ENCODE results near the gene EVI2A. TPM values are rescaled to one million over a fixed set of nuclear protein-coding genes. Genes with fewer than 3 reads are reported as not detected.

The EVI2A gene
- total RNA-seq, 1 donor from 2014 or later: 45.2 TPM

- TF ChIP-seq CTCF (IDR thresholded peaks at IDR 0.05): no peak
- ATAC-seq (no peak), DNase-seq (no peak)
- Histone ChIP-seq H3K36me3 (no peaks in the 10 kb centered on the region), H3K27ac (no peak overlapping the region), H3K9me3 (no peaks in the 10 kb centered on the region), H3K27me3 (ENCODE audit: low read depth) (no peaks in the 10 kb centered on the region), H3K4me1 (no peaks in the 10 kb centered on the region), H3K4me3 (no peak overlapping the region)
- intact Hi-C loops (cut with DNase I): no loop called here
Observed at GRCh38 chr17:31286587-31286986, 34.8 kb downstream of the EVI2A start.

DNA sequence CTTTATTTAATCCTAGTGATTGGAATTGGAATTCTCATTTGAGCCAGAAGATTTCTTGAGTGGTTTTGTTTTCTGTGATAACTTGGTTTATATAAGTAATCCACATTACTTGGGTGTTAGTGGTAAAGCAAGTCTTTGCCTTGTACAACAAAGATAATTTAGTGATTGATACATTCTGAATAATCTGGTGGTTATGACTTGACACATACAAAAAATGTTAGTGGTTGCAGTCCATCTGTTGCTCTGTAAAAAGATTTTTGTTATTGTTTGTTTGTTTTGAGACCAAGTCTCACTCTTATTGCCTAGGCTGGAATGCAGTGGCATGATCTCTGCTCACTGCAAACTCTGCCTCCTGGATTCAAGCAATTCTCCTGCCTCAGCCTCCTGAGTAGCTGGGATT, 37.6 kb downstream of the EVI2A start:
- no peaks in the 10 kb centered on the region for H3K27me3 ChIP-seq (ENCODE audit: low read depth)
- peaks cover 9% of the 10 kb centered on the region for H3K36me3 ChIP-seq
- no peak overlapping the region for H3K27ac ChIP-seq
- intact Hi-C loops (cut with DNase I): no loop called here
- ATAC-seq (no peak), DNase-seq (no peak)
- H3K4me1 ChIP-seq: no peaks in the 10 kb centered on the region
- no peaks in the 10 kb centered on the region for H3K9me3 ChIP-seq
- no peak for TF ChIP-seq CTCF (IDR thresholded peaks at IDR 0.05)
- no peak overlapping the region for H3K4me3 ChIP-seq

DNA sequence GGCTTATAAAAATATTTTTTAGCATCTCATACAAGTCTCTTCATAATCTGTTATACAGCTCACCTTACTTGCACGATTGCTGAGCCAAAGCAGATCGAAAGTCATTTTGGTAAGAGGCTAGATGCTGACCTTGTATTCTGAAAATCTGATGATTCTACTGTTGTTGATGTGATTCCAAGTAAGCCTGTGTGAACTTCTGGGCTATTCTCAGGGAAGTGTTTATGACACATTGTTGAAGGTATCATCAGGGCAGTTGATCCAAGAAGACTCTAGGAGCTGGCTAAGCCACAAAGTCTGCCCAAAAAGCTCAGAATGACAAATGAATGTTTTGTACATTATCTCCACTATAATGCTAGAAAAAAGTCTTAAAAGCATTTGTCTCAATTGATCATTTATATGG, 40.4 kb downstream of the EVI2A start:
- DNase-seq: no peak
- Histone ChIP-seq H3K27ac (no peak overlapping the region), H3K4me1 (no peaks in the 10 kb centered on the region), H3K27me3 (ENCODE audit: low read depth) (no peaks in the 10 kb centered on the region), H3K9me3 (no peaks in the 10 kb centered on the region), H3K4me3 (no peak overlapping the region), H3K36me3 (peaks cover 23% of the 10 kb centered on the region)
- intact Hi-C loops (cut with DNase I): no loop called here
- TF ChIP-seq CTCF (IDR thresholded peaks at IDR 0.05): no peak
- no peak for ATAC-seq

GRCh38 chr17:31279401-31279800, 42.0 kb downstream of the EVI2A start:
- H3K4me3 ChIP-seq: no peak overlapping the region
- TF ChIP-seq CTCF (IDR thresholded peaks at IDR 0.05): no peak
- no peak overlapping the region for H3K27ac ChIP-seq
- H3K36me3 ChIP-seq: peaks cover 23% of the 10 kb centered on the region
- peaks cover 9% of the 10 kb centered on the region for H3K4me1 ChIP-seq
- H3K9me3 ChIP-seq: no peaks in the 10 kb centered on the region
- no peaks in the 10 kb centered on the region for H3K27me3 ChIP-seq (ENCODE audit: low read depth)
- ATAC-seq (no peak), DNase-seq (no peak)
- intact Hi-C loops (cut with DNase I): no loop called here

DNA sequence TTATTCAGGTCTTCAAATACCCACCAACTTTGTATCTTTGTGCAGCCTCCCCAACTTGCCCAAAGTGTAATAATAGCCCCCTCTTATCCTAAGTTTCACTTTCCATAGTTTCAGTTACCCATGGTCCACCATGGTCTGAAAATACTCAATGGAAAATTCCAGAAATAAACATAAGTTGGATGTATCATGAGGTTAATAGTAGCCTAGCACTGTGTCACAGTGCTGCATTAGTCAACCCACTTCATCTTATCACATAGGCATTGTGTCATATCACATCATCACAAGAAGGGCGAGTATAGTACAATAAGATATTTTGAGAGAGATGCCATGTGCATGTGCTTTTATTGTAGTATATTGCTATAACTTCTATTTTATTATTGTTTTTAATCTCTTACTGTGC, 46.3 kb downstream of the EVI2A start:
- intact Hi-C loops (cut with DNase I): no loop called here
- peak in 1 of 2 donors; percentile 24 for ATAC-seq
- Histone ChIP-seq H3K27me3 (ENCODE audit: low read depth) (no peaks in the 10 kb centered on the region), H3K36me3 (peaks cover 23% of the 10 kb centered on the region), H3K4me3 (no peak overlapping the region), H3K9me3 (no peaks in the 10 kb centered on the region), H3K4me1 (peaks cover 22% of the 10 kb centered on the region), H3K27ac (peak overlapping the region; percentile 44)
- no peak for TF ChIP-seq CTCF (IDR thresholded peaks at IDR 0.05)
- DNase-seq: no peak

DNA sequence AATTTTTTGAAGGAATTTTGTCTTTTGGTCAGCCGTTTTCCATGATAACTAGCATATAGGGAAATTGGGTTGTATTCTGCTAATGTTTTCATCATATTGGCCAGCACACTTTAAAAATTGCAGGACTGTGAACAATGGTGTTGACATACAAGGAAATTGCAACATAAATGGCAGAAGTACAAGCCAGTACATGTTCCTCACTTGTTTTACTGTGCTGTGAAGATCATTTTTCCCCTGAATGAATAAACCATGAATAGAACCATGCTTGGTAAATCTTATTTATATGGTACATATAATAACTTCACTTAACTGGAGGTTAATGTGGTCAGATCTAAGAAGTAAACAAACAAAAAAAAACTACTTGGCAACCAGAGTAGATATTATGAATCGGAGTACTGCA, 47.2 kb downstream of the EVI2A start:
- Histone ChIP-seq H3K36me3 (peaks cover 27% of the 10 kb centered on the region), H3K27ac (peak overlapping the region; percentile 44), H3K9me3 (no peaks in the 10 kb centered on the region), H3K4me1 (peaks cover 29% of the 10 kb centered on the region), H3K4me3 (no peak overlapping the region), H3K27me3 (ENCODE audit: low read depth) (no peaks in the 10 kb centered on the region)
- ATAC-seq (peak; percentile 80 to 81), DNase-seq (no peak)
- TF ChIP-seq CTCF (IDR thresholded peaks at IDR 0.05): no peak
- intact Hi-C loops (cut with DNase I): no loop called here
